ENCODE measurements around the gene NKAIN1. TPM values are rescaled to one million over a fixed set of nuclear protein-coding genes. Genes with fewer than 3 reads are reported as not detected.

The NKAIN1 gene
- total and polyA plus RNA-seq, 9 donors: 1.1 to 2.6 (median 1.8) TPM

- Histone ChIP-seq H3K27me3 (ENCODE audit: control insufficient read depth, insufficient read depth, low read length) (peaks cover 56% of the 10 kb centered on the region), H3K27ac (ENCODE audit: low read length) (no peak overlapping the region), H3K4me3 (ENCODE audit: low read length) (peak overlapping the region; percentile 33), H3K4me1 (ENCODE audit: control insufficient read depth, insufficient read depth, low read length) (peaks cover 9% of the 10 kb centered on the region), H3K9me3 (replicated peaks; ENCODE audit: control insufficient read depth, low read depth, low read length) (no peaks in the 10 kb centered on the region), H3K36me3 (ENCODE audit: control insufficient read depth, insufficient read depth, low read length) (no peaks in the 10 kb centered on the region)
- no peak for DNase-seq
- WGBS (ENCODE audit: insufficient coverage): 19% methylated on average over 3 of the region's 4 CpGs
Measured at GRCh38 chr1:31238612-31238985, 1.1 kb downstream of the NKAIN1 start.

GRCh38 chr1:31234870-31235269 lies 4.8 kb downstream of the NKAIN1 start:
- no peak overlapping the region for H3K4me3 ChIP-seq (ENCODE audit: low read length)
- peaks cover 34% of the 10 kb centered on the region for H3K27me3 ChIP-seq (ENCODE audit: control insufficient read depth, insufficient read depth, low read length)
- H3K4me1 ChIP-seq (ENCODE audit: control insufficient read depth, insufficient read depth, low read length): peaks cover 7% of the 10 kb centered on the region
- DNase-seq: no peak
- H3K36me3 ChIP-seq (ENCODE audit: control insufficient read depth, insufficient read depth, low read length): no peaks in the 10 kb centered on the region
- WGBS (ENCODE audit: insufficient coverage): no CpG with 5 or more reads among the region's 4 CpGs
- no peaks in the 10 kb centered on the region for H3K9me3 ChIP-seq (replicated peaks; ENCODE audit: control insufficient read depth, low read depth, low read length)
- H3K27ac ChIP-seq (ENCODE audit: low read length): no peak overlapping the region

- WGBS (ENCODE audit: insufficient coverage): 41% methylated on average over 8 of the region's 12 CpGs
- no peaks in the 10 kb centered on the region for H3K9me3 ChIP-seq (replicated peaks; ENCODE audit: control insufficient read depth, low read depth, low read length)
- peaks cover 7% of the 10 kb centered on the region for H3K4me1 ChIP-seq (ENCODE audit: control insufficient read depth, insufficient read depth, low read length)
- H3K4me3 ChIP-seq (ENCODE audit: low read length): no peak overlapping the region
- no peak for DNase-seq
- H3K36me3 ChIP-seq (ENCODE audit: control insufficient read depth, insufficient read depth, low read length): no peaks in the 10 kb centered on the region
- H3K27ac ChIP-seq (ENCODE audit: low read length): no peak overlapping the region
- peaks cover 34% of the 10 kb centered on the region for H3K27me3 ChIP-seq (ENCODE audit: control insufficient read depth, insufficient read depth, low read length)
Measured at GRCh38 chr1:31234123-31234708, 5.5 kb downstream of the NKAIN1 start.

- Histone ChIP-seq H3K9me3 (replicated peaks; ENCODE audit: control insufficient read depth, low read depth, low read length) (no peaks in the 10 kb centered on the region), H3K27ac (ENCODE audit: low read length) (no peak overlapping the region), H3K4me1 (ENCODE audit: control insufficient read depth, insufficient read depth, low read length) (no peaks in the 10 kb centered on the region), H3K4me3 (ENCODE audit: low read length) (no peak overlapping the region), H3K36me3 (ENCODE audit: control insufficient read depth, insufficient read depth, low read length) (no peaks in the 10 kb centered on the region), H3K27me3 (ENCODE audit: control insufficient read depth, insufficient read depth, low read length) (peaks cover 20% of the 10 kb centered on the region)
- WGBS (ENCODE audit: insufficient coverage): no CpG with 5 or more reads among the region's 2 CpGs
- no peak for DNase-seq
Measured at GRCh38 chr1:31232689-31233088, 7.0 kb downstream of the NKAIN1 start.

- no peak overlapping the region for H3K27ac ChIP-seq (ENCODE audit: low read length)
- 96% methylated on average over 4 of the region's 5 CpGs for WGBS (ENCODE audit: insufficient coverage)
- no peaks in the 10 kb centered on the region for H3K4me1 ChIP-seq (ENCODE audit: control insufficient read depth, insufficient read depth, low read length)
- H3K36me3 ChIP-seq (ENCODE audit: control insufficient read depth, insufficient read depth, low read length): no peaks in the 10 kb centered on the region
- H3K27me3 ChIP-seq (ENCODE audit: control insufficient read depth, insufficient read depth, low read length): peaks cover 18% of the 10 kb centered on the region
- no peaks in the 10 kb centered on the region for H3K9me3 ChIP-seq (replicated peaks; ENCODE audit: control insufficient read depth, low read depth, low read length)
- DNase-seq: no peak
- no peak overlapping the region for H3K4me3 ChIP-seq (ENCODE audit: low read length)
Measured at GRCh38 chr1:31231802-31232201, 7.9 kb downstream of the NKAIN1 start.

GRCh38 chr1:31230378-31230777 lies 9.3 kb downstream of the NKAIN1 start:
- DNase-seq: no peak
- H3K36me3 ChIP-seq (ENCODE audit: control insufficient read depth, insufficient read depth, low read length): no peaks in the 10 kb centered on the region
- H3K9me3 ChIP-seq (replicated peaks; ENCODE audit: control insufficient read depth, low read depth, low read length): no peaks in the 10 kb centered on the region
- no peak overlapping the region for H3K4me3 ChIP-seq (ENCODE audit: low read length)
- no peak overlapping the region for H3K27ac ChIP-seq (ENCODE audit: low read length)
- H3K27me3 ChIP-seq (ENCODE audit: control insufficient read depth, insufficient read depth, low read length): peaks cover 8% of the 10 kb centered on the region
- 20% methylated on average over 1 of the region's 3 CpGs for WGBS (ENCODE audit: insufficient coverage)
- H3K4me1 ChIP-seq (ENCODE audit: control insufficient read depth, insufficient read depth, low read length): no peaks in the 10 kb centered on the region

GRCh38 chr1:31228986-31229385 lies 10.7 kb downstream of the NKAIN1 start:
- Histone ChIP-seq H3K9me3 (replicated peaks; ENCODE audit: control insufficient read depth, low read depth, low read length) (no peaks in the 10 kb centered on the region), H3K36me3 (ENCODE audit: control insufficient read depth, insufficient read depth, low read length) (no peaks in the 10 kb centered on the region), H3K27me3 (ENCODE audit: control insufficient read depth, insufficient read depth, low read length) (peaks cover 5% of the 10 kb centered on the region), H3K27ac (ENCODE audit: low read length) (no peak overlapping the region), H3K4me3 (ENCODE audit: low read length) (no peak overlapping the region), H3K4me1 (ENCODE audit: control insufficient read depth, insufficient read depth, low read length) (no peaks in the 10 kb centered on the region)
- DNase-seq: no peak

- Histone ChIP-seq H3K27ac (ENCODE audit: low read length) (no peak overlapping the region), H3K4me3 (ENCODE audit: low read length) (no peak overlapping the region), H3K27me3 (ENCODE audit: control insufficient read depth, insufficient read depth, low read length) (peaks cover 5% of the 10 kb centered on the region), H3K36me3 (ENCODE audit: control insufficient read depth, insufficient read depth, low read length) (no peaks in the 10 kb centered on the region), H3K4me1 (ENCODE audit: control insufficient read depth, insufficient read depth, low read length) (no peaks in the 10 kb centered on the region), H3K9me3 (replicated peaks; ENCODE audit: control insufficient read depth, low read depth, low read length) (no peaks in the 10 kb centered on the region)
- DNase-seq: no peak
- WGBS (ENCODE audit: insufficient coverage): no CpG with 5 or more reads among the region's 5 CpGs
Measured at GRCh38 chr1:31227891-31228568, 11.7 kb downstream of the NKAIN1 start.

- Histone ChIP-seq H3K4me3 (ENCODE audit: low read length) (no peak overlapping the region), H3K27ac (ENCODE audit: low read length) (no peak overlapping the region), H3K4me1 (ENCODE audit: control insufficient read depth, insufficient read depth, low read length) (no peaks in the 10 kb centered on the region), H3K9me3 (replicated peaks; ENCODE audit: control insufficient read depth, low read depth, low read length) (no peaks in the 10 kb centered on the region), H3K27me3 (ENCODE audit: control insufficient read depth, insufficient read depth, low read length) (peaks cover 5% of the 10 kb centered on the region), H3K36me3 (ENCODE audit: control insufficient read depth, insufficient read depth, low read length) (no peaks in the 10 kb centered on the region)
- 22% methylated on average over 6 of the region's 9 CpGs for WGBS (ENCODE audit: insufficient coverage)
- no peak for DNase-seq
Measured at GRCh38 chr1:31224068-31224467, 15.6 kb downstream of the NKAIN1 start.

GRCh38 chr1:31222176-31222575 lies 17.5 kb downstream of the NKAIN1 start:
- Histone ChIP-seq H3K4me3 (ENCODE audit: low read length) (no peak overlapping the region), H3K9me3 (replicated peaks; ENCODE audit: control insufficient read depth, low read depth, low read length) (no peaks in the 10 kb centered on the region), H3K27me3 (ENCODE audit: control insufficient read depth, insufficient read depth, low read length) (peaks cover 5% of the 10 kb centered on the region), H3K4me1 (ENCODE audit: control insufficient read depth, insufficient read depth, low read length) (no peaks in the 10 kb centered on the region), H3K36me3 (ENCODE audit: control insufficient read depth, insufficient read depth, low read length) (no peaks in the 10 kb centered on the region), H3K27ac (ENCODE audit: low read length) (no peak overlapping the region)
- DNase-seq: no peak
- WGBS (ENCODE audit: insufficient coverage): 48% methylated on average over 2 of the region's 3 CpGs

- Histone ChIP-seq H3K36me3 (ENCODE audit: control insufficient read depth, insufficient read depth, low read length) (no peaks in the 10 kb centered on the region), H3K27me3 (ENCODE audit: control insufficient read depth, insufficient read depth, low read length) (peaks cover 5% of the 10 kb centered on the region), H3K9me3 (replicated peaks; ENCODE audit: control insufficient read depth, low read depth, low read length) (no peaks in the 10 kb centered on the region), H3K27ac (ENCODE audit: low read length) (no peak overlapping the region), H3K4me1 (ENCODE audit: control insufficient read depth, insufficient read depth, low read length) (peaks cover 1% of the 10 kb centered on the region), H3K4me3 (ENCODE audit: low read length) (no peak overlapping the region)
- no peak for DNase-seq
- WGBS (ENCODE audit: insufficient coverage): 65% methylated on average over 5 of the region's 6 CpGs
Measured at GRCh38 chr1:31221072-31221471, 18.6 kb downstream of the NKAIN1 start.
